A549 (cell line): Measurements from ENCODE around the gene GPM6B.

ENCODE experiments used
- CEBPB ChIP-seq, 2 experiments: fragments of >200 bp in 1 of 2; sonication (Bioruptor Twin) in 1 of 2; formaldehyde crosslinking in 1 of 2; IDR thresholded peaks; 2 replicates each; pipeline ENCODE4 v1.6.1; 2012 to 2016
- CTCF ChIP-seq: fragments of >200 bp; sonication (Bioruptor Twin); formaldehyde crosslinking; IDR thresholded peaks from 3 replicates; pipeline ENCODE4 v1.5.1; 2016
- EP300 ChIP-seq, 2 experiments: fragments of >200 bp; sonication (Bioruptor Twin); formaldehyde crosslinking; IDR thresholded peaks; 2 replicates in 1 of 2; 3 replicates in 1 of 2; pipeline ENCODE4 v1.6.1; 2016 to 2017
- HOXA7 ChIP-seq: fragments of 250-450 bp; sonication (Bioruptor Pico); IDR thresholded peaks from 2 replicates; pipeline ENCODE4 v1.5.0; 2020; ENCODE audit warnings: mild to moderate bottlenecking, moderate library complexity
- MAX ChIP-seq: IDR thresholded peaks from 2 replicates; pipeline ENCODE4 v1.6.1; 2012
- MYC ChIP-seq: IDR thresholded peaks from 2 replicates; pipeline ENCODE4 v1.6.1; 2012; ENCODE audit warnings: mild to moderate bottlenecking, inconsistent platforms, low read length, improper control_type of control experiment, borderline replicate concordance
- POLR2A ChIP-seq: IDR thresholded peaks from 2 replicates; pipeline ENCODE4 v1.6.1; 2012; ENCODE audit warnings: mild to moderate bottlenecking, low read length
- REST ChIP-seq: fragments of 200-600 bp; sonication (generic); IDR thresholded peaks from 2 replicates; pipeline ENCODE4 v1.6.1; 2016; ENCODE audit warnings: antibody characterized with exemption, mild to moderate bottlenecking, moderate library complexity
- SMC3 ChIP-seq: fragments of >200 bp; sonication (Bioruptor Twin); formaldehyde crosslinking; IDR thresholded peaks from 3 replicates; pipeline ENCODE4 v1.6.1; 2018; ENCODE audit warnings: inconsistent platforms

- TF ChIP-seq HOXA7 (CRISPR knock-in tag) (no peak), REST (no peak), CTCF (no peak), MAX (no peak), EP300 (IDR thresholded peaks at IDR 0.05) (no peak), POLR2A (no peak), MYC (no peak), SMC3 (no peak), CEBPB (IDR thresholded peaks at IDR 0.05) (no peak)
These were observed 18.9 kb upstream of the GPM6B start for GRCh38 chrX:13835825-13836224.
